Measurements from ENCODE around the gene PHACTR1.
A peak's percentile ranks its signal among the peaks of the same experiment; 100 is the strongest.

Gene PHACTR1

DNA sequence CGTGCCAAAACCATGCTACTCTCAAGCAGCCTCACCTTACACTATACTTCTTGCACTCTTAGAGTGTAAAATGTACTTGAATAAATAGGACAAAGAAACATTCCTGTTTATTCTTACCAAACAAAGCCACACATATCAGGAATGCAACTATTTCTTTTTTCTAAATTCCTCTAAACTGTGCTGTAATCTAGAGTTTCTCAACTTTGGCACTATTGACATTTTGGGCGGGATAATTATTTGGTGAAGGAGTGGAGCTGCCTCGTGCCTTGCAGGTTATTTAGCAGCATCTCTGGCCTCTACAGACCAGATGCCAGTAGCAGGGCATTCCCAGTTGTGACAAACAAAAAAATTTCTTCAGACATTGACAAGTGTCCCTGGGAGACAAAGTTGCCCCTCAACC, 86.9 kb downstream of the PHACTR1 start:
- no peak for DNase-seq (ENCODE audit: low read depth)

DNA sequence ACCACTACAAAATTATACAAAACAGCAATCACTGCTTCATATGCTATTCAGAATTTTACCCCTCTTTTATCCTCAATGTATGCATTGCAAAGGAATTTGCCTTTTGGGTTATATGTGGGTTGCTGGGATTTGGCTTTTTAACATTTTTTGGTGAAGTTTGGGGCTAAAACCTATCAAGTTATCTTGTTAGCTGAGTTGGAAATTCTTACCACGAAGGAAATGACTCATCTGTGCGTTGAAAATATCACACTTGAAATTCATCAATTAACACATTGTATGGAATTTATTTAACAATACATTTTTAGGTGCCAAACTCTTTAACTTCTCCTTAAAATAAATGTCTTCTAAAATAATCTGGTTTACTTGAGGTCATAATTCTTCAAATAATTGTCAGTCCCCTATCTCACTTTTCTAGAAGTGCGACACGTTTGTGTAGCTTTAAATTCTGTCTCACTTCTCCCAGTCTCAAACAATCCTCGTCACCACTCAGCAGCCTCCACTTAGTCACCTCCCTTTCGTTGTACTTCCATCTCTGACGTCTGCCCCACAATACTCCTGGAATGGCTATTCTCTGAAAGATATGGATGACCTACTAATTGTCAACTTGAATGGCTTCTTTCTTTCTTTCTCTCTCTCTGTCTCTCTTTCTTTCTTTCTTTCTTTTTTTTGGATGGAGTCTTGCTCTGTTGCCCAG, 88.5 kb downstream of the PHACTR1 start:
- no peak for DNase-seq (ENCODE audit: low read depth)

GRCh38 chr6:12806136-12806535, 89.6 kb downstream of the PHACTR1 start:
- DNase-seq (ENCODE audit: low read depth): no peak

GRCh38 chr6:12806796-12807195, 90.2 kb downstream of the PHACTR1 start:
- no peak for DNase-seq (ENCODE audit: low read depth)

DNA sequence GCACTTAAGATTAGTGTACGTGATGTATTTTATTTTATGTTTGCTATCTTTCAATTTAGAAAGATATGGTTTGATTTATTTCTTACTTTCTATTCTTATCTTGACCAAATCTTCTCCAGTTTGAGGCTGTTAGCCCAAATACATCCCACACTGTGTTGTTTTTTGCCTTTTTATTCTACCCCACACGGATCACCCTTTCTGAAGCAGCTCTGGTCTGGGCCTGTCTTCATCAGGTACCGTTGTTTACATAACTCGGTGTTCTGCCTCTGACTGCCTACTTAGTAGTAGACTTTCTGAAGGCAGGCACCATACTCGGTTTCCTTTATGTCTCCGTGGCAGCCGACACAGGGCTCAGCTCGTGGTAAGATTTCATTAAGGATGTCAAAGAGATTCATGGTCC, 95.0 kb downstream of the PHACTR1 start:
- DNase-seq (ENCODE audit: low read depth): no peak

DNA sequence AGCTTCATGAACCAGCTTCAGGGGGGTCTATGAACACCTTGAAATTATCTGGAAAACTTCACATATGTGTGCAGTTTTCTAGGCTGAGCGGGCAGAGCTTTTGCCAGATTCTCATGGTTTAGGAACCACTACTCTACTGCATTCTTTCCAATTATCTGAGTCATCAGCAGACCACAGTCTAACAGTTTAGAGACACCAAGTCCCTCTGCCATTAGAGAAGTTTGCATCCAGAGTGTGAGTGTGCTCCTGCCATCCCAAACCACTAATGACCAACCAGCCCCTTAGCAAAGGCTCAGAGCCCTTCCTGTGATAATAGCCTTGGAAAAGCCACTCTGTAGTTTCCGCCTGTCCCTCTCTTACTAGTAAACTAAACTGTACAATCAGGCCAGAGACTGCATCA, 96.8 kb downstream of the PHACTR1 start:
- no peak for DNase-seq (ENCODE audit: low read depth)

- DNase-seq (ENCODE audit: low read depth): no peak
These were observed 97.4 kb downstream of the PHACTR1 start for GRCh38 chr6:12814015-12814414.

- DNase-seq (ENCODE audit: low read depth): no peak
These were observed 98.5 kb downstream of the PHACTR1 start for GRCh38 chr6:12815089-12815488.

DNA sequence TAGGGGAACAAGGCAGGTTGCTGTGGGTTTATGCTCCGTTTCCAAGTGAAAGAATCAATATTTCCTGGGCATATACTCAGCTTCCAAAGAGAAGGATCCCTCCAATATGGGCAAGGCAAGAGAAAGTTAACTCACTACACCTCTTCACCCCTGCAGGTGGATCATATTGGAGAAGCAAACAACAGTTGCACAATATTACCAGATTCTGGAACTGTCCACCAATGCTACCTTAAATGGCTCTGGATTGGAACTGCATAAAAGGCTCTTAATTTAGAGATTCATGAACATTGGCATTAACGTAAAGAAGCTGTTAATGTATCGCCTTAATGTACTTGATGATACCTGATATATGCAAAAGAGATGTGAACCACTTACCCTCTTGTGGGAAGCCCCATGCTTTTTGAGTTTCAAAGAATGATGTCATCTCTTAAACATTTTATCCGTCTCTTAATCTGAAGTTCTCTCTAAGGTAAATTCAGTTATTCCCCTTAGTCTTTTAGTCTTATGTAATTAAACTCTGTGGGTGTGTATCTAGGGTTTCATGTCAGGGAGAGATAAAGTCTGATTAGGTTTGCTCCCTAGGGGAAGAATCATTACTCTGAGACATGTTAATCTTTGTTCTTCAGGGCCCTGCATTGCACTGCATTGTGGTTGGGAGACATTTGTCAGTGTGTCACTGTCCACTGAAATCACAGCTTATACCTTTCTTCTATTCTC, 99.5 kb downstream of the PHACTR1 start:
- DNase-seq (ENCODE audit: low read depth): no peak

DNA sequence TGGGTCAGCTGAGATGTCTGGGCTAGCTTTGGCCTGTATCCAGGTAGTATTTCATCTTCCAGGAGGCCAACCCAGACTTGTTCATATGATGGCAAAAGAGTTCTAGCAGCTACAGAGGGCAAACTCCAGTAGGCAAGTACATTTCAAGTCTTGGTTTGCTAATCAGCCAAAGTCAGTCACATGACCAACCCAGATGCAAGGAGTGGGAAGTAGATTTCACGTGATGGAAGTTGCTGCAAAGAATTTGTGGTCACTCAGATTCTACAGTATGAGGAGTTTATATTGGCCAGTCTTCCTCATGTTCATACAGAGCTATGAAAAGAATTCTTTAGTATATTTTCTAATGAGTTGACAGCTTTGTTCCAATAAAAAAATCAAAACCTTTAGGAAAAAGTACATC, 101.8 kb downstream of the PHACTR1 start:
- DNase-seq (ENCODE audit: low read depth): no peak

DNA sequence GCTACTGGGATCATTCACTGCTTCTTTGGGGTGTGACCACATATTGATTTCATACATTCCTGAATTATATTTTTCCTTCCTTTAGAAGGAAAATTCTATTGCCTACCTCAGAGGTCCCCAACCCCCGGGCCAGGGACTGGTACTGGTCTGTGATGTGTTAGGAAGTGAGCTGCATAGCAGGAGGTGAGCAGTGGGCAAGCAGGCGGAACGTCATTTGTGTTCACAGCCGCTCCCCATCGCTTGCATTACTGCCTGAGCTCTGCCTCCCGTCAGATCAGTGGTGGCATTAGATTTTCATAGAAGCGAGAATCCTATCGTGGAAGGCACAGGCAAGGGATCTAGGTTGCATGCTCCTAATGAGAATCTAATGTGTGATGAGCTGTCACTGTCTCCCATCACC, 107.3 kb downstream of the PHACTR1 start:
- DNase-seq (ENCODE audit: low read depth): no peak

- DNase-seq (ENCODE audit: low read depth): no peak
These were observed 110.0 kb downstream of the PHACTR1 start for GRCh38 chr6:12826584-12826983.

GRCh38 chr6:12827921-12828320, 111.4 kb downstream of the PHACTR1 start:
- DNase-seq (ENCODE audit: low read depth): no peak

- DNase-seq (ENCODE audit: low read depth): no peak
These were observed 115.7 kb downstream of the PHACTR1 start for GRCh38 chr6:12832226-12832735.

DNA sequence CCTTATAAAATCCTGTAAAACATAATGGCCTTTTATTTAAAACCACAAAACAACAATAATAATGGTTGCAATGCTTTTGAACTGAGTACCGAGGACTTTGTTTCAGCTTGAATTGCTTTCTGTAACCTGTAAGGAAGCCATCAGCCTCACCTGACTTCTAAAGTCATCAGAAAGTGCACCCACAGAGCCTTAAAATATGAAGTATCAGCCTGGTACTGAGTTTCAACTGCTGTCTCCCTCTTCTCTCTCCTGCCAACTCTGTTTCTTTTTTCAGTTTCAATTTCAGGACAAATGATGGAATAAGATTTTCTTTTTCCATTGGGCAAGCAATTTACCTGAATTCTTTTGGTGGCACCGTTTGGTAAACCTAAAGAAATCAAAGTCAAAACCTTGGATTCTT, 119.4 kb downstream of the PHACTR1 start:
- DNase-seq (ENCODE audit: low read depth): no peak

DNA sequence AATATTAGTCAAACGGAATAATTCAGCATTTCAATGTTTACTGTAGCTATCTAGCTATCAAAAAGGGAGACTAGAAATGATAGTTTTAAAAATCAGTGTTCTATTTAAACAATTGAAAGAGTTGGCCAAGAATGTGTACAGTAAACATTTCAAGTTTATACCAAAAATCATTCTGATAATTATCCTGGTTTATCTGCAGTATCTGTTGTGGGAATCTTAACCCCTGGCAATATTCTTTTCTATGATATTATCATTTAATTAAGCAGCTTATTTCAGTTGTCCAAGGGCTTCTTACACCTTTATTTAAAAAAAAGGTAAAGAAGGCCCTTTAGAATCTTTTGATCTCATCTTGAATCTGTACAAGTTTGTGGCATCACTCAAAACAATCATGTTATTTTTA, 125.1 kb downstream of the PHACTR1 start:
- no peak for DNase-seq (ENCODE audit: low read depth)

- DNase-seq (ENCODE audit: low read depth): no peak
These were observed 125.5 kb downstream of the PHACTR1 start for GRCh38 chr6:12842114-12842513.

DNA sequence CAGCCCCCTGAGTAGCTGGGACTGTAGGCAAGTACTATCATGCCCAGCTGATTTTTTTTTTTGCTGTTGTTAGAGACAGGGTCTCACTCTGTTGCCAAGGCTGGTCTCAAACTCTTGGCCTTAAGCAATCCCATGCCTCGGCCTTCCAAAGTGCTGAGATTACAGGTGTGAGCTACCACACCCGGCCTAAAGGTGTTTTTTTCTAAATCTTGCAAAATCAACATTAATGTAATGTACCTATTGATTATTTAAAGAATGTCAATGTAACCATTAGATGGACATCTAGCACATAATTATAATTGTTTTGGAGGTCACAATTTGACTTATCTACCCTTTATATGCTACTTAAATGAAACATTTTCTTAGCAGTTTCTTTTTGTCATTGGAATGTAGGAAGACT, 126.1 kb downstream of the PHACTR1 start:
- DNase-seq (ENCODE audit: low read depth): no peak

DNA sequence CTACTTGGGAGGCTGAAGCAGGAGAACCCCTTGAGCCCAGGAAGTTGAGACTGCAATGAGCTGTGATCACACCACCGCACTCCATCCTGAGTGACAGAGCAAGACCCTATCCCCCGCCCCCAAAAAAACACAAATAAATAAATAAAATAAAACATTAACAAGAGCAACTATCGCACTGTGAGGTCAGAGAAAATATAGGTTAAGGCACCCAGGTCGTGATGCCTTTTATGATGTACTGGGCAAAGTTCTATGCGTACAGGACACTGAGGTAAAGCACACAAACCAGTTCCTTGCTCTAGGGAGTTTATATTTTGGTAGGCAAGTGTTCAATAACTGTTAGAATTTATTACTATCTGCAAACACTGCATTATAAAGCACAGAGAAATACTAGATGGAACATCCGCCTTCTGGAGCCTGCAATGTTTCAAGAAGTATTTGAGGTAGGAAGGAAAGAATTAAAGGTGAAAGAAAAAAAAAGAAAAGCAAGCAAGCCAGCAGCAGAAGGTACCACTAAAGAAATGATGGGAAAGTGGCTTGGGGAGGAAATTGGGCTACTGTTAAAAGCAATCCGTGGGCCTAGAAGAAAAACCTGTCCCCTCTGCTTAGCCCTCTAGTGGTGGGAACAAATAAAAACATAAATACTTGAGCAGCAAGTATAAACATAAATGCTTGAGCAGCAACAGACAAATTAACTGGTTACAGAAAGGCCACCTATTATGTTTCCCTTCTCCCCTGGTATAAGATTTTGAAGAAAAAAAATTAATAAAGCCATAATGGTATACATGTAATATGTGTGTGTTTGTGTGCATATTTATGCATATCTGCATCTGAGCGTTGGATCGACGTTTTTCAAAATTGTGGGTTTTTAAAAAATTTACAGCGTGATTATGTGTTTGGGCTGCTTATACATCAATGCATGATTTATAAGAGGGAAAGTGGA, 128.0 kb downstream of the PHACTR1 start:
- DNase-seq (ENCODE audit: low read depth): peak; percentile 15

DNA sequence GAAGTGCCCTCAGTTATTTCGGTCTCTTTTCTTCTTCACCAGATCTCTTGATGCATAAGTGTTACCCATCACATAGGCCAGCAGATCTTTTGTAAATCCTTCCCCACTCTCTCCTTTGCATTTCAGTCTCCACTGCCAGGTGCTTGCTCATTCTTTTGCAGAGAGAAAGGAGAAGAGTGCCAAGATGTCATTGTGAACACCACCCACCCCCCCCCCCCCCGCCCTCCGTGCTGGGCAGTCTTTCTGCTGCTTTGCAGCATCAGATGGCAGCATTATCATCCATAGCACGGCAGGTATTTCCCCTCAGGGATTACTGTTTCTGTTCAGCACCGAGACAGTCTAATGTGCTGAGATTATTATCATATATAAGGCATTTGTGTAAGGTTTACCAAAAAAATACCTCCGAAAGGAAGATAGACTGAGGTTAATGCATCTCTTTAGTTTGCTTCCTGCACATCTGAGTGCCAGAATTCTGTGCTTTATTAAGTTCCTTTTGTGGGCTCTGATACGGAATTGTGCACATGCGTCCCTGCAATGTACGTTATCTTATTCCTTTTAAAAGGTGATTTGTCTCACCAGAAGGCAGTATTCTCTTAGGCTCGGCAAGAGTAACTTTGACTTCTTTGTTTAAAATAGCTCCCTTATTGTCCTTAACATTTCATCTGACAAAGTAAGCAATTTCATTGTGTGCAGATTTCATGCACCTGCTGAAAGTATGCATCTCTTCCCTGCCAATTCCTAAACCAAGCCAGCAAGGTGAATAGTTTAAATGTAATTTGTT, 128.8 kb downstream of the PHACTR1 start:
- no peak for DNase-seq (ENCODE audit: low read depth)

- no peak for DNase-seq (ENCODE audit: low read depth)
These were observed 132.6 kb downstream of the PHACTR1 start for GRCh38 chr6:12848964-12849808.

Data from amniotic epithelial cell (primary cell).